ENCODE data around the gene DGAT2. TPM values are rescaled to one million over a fixed set of nuclear protein-coding genes. Genes with fewer than 3 reads are reported as not detected.

Gene DGAT2
- total RNA-seq, 2 donors from 2014 or later = 6.0 to 14.2 TPM

GRCh38 chr11:75778962-75779361 is 10.4 kb downstream of the DGAT2 start:
- Mint-ChIP-seq H3K4me3 (no peak overlapping the region), H3K4me1 (peaks cover 2% of the 10 kb centered on the region), H3K27ac (no peak overlapping the region), H3K9me3 (no peaks in the 10 kb centered on the region), H3K27me3 (ENCODE audit: insufficient read depth) (peaks cover 43% of the 10 kb centered on the region), H3K36me3 (ENCODE audit: low read depth) (no peaks in the 10 kb centered on the region)
- no peak for DNase-seq
- Histone ChIP-seq H3K27me3 (ENCODE audit: control insufficient read depth, insufficient read depth, low read length, poor library complexity, severe bottlenecking) (no peaks in the 10 kb centered on the region), H3K4me3 (ENCODE audit: low read length) (no peak overlapping the region), H3K27ac (ENCODE audit: low read depth, low read length) (no peak overlapping the region), H3K9ac (ENCODE audit: extremely low read depth, low read length, poor library complexity, severe bottlenecking) (no peak overlapping the region), H3K36me3 (ENCODE audit: control insufficient read depth, insufficient read depth, low read length) (no peaks in the 10 kb centered on the region), H3K4me1 (ENCODE audit: control insufficient read depth, insufficient read depth, low read length) (no peaks in the 10 kb centered on the region), H3K9me3 (ENCODE audit: control insufficient read depth, low read length) (no peaks in the 10 kb centered on the region)
- TF ChIP-seq, protein P1, sequence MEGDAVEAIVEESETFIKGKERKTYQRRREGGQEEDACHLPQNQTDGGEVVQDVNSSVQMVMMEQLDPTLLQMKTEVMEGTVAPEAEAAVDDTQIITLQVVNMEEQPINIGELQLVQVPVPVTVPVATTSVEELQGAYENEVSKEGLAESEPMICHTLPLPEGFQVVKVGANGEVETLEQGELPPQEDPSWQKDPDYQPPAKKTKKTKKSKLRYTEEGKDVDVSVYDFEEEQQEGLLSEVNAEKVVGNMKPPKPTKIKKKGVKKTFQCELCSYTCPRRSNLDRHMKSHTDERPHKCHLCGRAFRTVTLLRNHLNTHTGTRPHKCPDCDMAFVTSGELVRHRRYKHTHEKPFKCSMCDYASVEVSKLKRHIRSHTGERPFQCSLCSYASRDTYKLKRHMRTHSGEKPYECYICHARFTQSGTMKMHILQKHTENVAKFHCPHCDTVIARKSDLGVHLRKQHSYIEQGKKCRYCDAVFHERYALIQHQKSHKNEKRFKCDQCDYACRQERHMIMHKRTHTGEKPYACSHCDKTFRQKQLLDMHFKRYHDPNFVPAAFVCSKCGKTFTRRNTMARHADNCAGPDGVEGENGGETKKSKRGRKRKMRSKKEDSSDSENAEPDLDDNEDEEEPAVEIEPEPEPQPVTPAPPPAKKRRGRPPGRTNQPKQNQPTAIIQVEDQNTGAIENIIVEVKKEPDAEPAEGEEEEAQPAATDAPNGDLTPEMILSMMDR (conservative IDR thresholded peaks at IDR 0.05) = no peak
- 90 to 92% methylated on average over 4 to 5 of the region's 5 CpGs for WGBS, 2 experiments (ENCODE audit: insufficient coverage in 1 of 2, insufficient read length in 1 of 2)

DNA sequence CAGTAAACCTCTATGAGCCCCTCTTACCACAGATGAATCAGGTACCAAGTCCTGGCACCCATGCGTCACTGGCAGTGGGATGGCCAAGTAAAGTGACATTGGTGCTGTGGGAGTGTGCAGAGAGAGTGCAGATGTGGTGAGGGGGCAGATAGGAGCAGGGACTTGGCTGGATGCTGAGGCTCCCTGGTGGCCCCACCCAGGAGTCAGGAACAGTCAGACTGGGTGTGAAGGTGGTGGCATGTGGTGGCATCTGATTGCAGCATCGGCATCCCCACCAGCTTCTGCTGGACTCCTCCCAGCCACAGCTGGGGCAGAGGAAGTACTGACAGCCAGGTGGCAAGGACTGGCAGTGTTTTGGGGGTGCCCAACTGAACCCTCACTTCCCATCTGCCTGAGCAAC is 11.4 kb downstream of the DGAT2 start:
- Histone ChIP-seq H3K4me1 (ENCODE audit: control insufficient read depth, insufficient read depth, low read length) (no peaks in the 10 kb centered on the region), H3K27me3 (ENCODE audit: control insufficient read depth, insufficient read depth, low read length, poor library complexity, severe bottlenecking) (no peaks in the 10 kb centered on the region)
- H3K9me3 Mint-ChIP-seq = no peaks in the 10 kb centered on the region

GRCh38 chr11:75780888-75781287 is 12.3 kb downstream of the DGAT2 start:
- Mint-ChIP-seq H3K4me1 (peaks cover 8% of the 10 kb centered on the region), H3K4me3 (no peak overlapping the region), H3K36me3 (ENCODE audit: low read depth) (no peaks in the 10 kb centered on the region), H3K27ac (no peak overlapping the region), H3K27me3 (ENCODE audit: insufficient read depth) (peaks cover 43% of the 10 kb centered on the region), H3K9me3 (no peaks in the 10 kb centered on the region)
- no peaks in the 10 kb centered on the region for H3K36me3 ChIP-seq (ENCODE audit: control insufficient read depth, insufficient read depth, low read length)
- TF ChIP-seq, protein P1 (conservative IDR thresholded peaks at IDR 0.05) = no peak
- no peak overlapping the region for H3K27ac ChIP-seq (ENCODE audit: low read depth, low read length)
- 91 to 94% methylated on average over 3 of the region's 3 CpGs for WGBS, 2 experiments (ENCODE audit: insufficient coverage in 1 of 2, insufficient read length in 1 of 2)
- H3K9me3 ChIP-seq (ENCODE audit: control insufficient read depth, low read length) = no peaks in the 10 kb centered on the region
- DNase-seq = peak; percentile 60
- no peak overlapping the region for H3K9ac ChIP-seq (ENCODE audit: extremely low read depth, low read length, poor library complexity, severe bottlenecking)
- H3K4me1 ChIP-seq (ENCODE audit: control insufficient read depth, insufficient read depth, low read length) = no peaks in the 10 kb centered on the region
- H3K4me3 ChIP-seq (ENCODE audit: low read length) = no peak overlapping the region
- H3K27me3 ChIP-seq (ENCODE audit: control insufficient read depth, insufficient read depth, low read length, poor library complexity, severe bottlenecking) = no peaks in the 10 kb centered on the region

More for the DNA sequence above, 11.4 kb downstream of the DGAT2 start:
- Mint-ChIP-seq H3K4me3 (no peak overlapping the region), H3K27me3 (ENCODE audit: insufficient read depth) (peaks cover 47% of the 10 kb centered on the region), H3K36me3 (ENCODE audit: low read depth) (no peaks in the 10 kb centered on the region), H3K4me1 (peaks cover 4% of the 10 kb centered on the region), H3K27ac (no peak overlapping the region)
- Histone ChIP-seq H3K9me3 (ENCODE audit: control insufficient read depth, low read length) (no peaks in the 10 kb centered on the region), H3K4me3 (ENCODE audit: low read length) (no peak overlapping the region), H3K36me3 (ENCODE audit: control insufficient read depth, insufficient read depth, low read length) (no peaks in the 10 kb centered on the region), H3K9ac (ENCODE audit: extremely low read depth, low read length, poor library complexity, severe bottlenecking) (no peak overlapping the region), H3K27ac (ENCODE audit: low read depth, low read length) (no peak overlapping the region)
- WGBS, 2 experiments (ENCODE audit: insufficient coverage in 1 of 2, insufficient read length in 1 of 2) = 89 to 100% methylated on average over 1 to 2 of the region's 2 CpGs
- no peak for DNase-seq
- TF ChIP-seq, protein P1 (conservative IDR thresholded peaks at IDR 0.05) = no peak

All from endodermal cell (in vitro differentiated cells).